PC-9 (cell line): ENCODE measurements around the gene FOXC2.

ENCODE experiments used
- CTCF ChIP-seq: fragments of 200-600 bp; sonication (generic); conservative IDR thresholded peaks from 2 replicates; pipeline ENCODE4 v1.6.1; 2017; ENCODE audit warnings: mixed run types, antibody characterized with exemption, mild to moderate bottlenecking, moderate library complexity
- EZH2 ChIP-seq: fragments of 200-600 bp; sonication (generic); IDR thresholded peaks from 2 replicates; pipeline ENCODE4 v1.8.0; 2017; ENCODE audit warnings: antibody characterized with exemption, low read depth

GRCh38 chr16:86591270-86591669 lies 24.6 kb downstream of the FOXC2 start:
- TF ChIP-seq CTCF (no peak), EZH2 (no peak)
